Heart left ventricle (tissue), 16 donors: ENCODE results near the gene RHBDD2. TPM values are rescaled to one million over a fixed set of nuclear protein-coding genes. Genes with fewer than 3 reads are reported as not detected.
"Not testable (repeated sequence)": the region's sequence is repeated elsewhere in the genome, so short reads cannot be mapped to it uniquely, and the experiment has no call there.

Experiments
- ATAC-seq, 4 donors: fragments of 200-7000 bp; cut with Tn5 transposase; one replicate each; pipeline ENCODE4 v1.9.1; 2020 to 2022; ENCODE audit warnings: moderate library complexity in 4 of 4, mild to moderate bottlenecking in 3 of 4, moderate number of reproducible peaks in 1 of 4
- DNase-seq, 5 donors: peaks; one replicate each; pipeline ENCODE4 v3.0.0-alpha.2; 2020
- H3K27ac ChIP-seq, 12 donors: fragments of 200-600 bp; sonication (generic) in 4 of 12; one replicate each; pipeline versions ENCODE4 v1.5.0 to v1.8.0; 2016 to 2022; ENCODE audit warnings: mild to moderate bottlenecking in 2 of 12
- H3K27me3 ChIP-seq, 9 donors: fragments of 200-600 bp; sonication (generic) in 2 of 9; one replicate each; pipeline versions ENCODE4 v1.5.1 to v1.8.0; 2016 to 2022; ENCODE audit warnings: mild to moderate bottlenecking in 3 of 9
- H3K36me3 ChIP-seq, 9 donors: fragments of 200-600 bp; sonication (generic) in 2 of 9; one replicate each; pipeline versions ENCODE4 v1.5.0 to v1.8.0; 2018 to 2022; ENCODE audit warnings: mild to moderate bottlenecking in 2 of 9
- H3K4me1 ChIP-seq, 12 donors: fragments of 200-600 bp; sonication (generic) in 4 of 12; one replicate each; pipeline versions ENCODE4 v1.5.0 to v1.8.0; 2016 to 2022; ENCODE audit warnings: mild to moderate bottlenecking in 3 of 12
- H3K4me3 ChIP-seq, 12 donors: fragments of 200-600 bp; sonication (generic) in 4 of 12; one replicate each; pipeline versions ENCODE4 v1.5.0 to v1.8.0; 2017 to 2022; ENCODE audit warnings: mild to moderate bottlenecking in 9 of 12, moderate library complexity in 4 of 12
- H3K9me3 ChIP-seq, 12 donors: fragments of 200-600 bp; sonication (generic) in 4 of 12; one replicate each; pipeline versions ENCODE4 v1.5.0 to v1.8.0; 2016 to 2022; ENCODE audit warnings: mild to moderate bottlenecking in 1 of 12
- POLR2A ChIP-seq, 2 donors: fragments of 450-650 bp; IDR thresholded peaks; one replicate each; pipeline ENCODE4 v1.6.1; 2017; ENCODE audit warnings: antibody characterized with exemption in 2 of 2, mild to moderate bottlenecking in 2 of 2, moderate library complexity in 2 of 2
- WGBS, 4 donors: extraction: QIAGEN DNeasy Blood & Tissue Kit in 2 of 4; methylation state at CpG; one replicate each; pipeline versions ENCODE4 v1.1.5 to v1.1.7; 2013 to 2018; 5-methylcytosine and 5-hydroxymethylcytosine counted together
- intact Hi-C, 10 donors: fragments of 100-400 bp; cut with DNase I; formaldehyde crosslinking; loops; one replicate each; pipeline versions ENCODE4 v1.11.1 to v1.14.2; 2022
- polyA plus RNA-seq, 2 donors: library from polyadenylated mRNA; stranded (reverse); fragments of 200-250 nt; gene quantifications; one replicate each; pipeline ENCODE4 v1.2.3, GENCODE V29; 2013
- total RNA-seq, 9 donors: library from RNA; depleted of rRNA in 2 of 9; stranded (reverse); fragments of >200 nt in 2 of 9; fragmentation: NEBNext Ultra II Directional in 3 of 9; extraction: Animal tissue kit (Norgen Biotek cat#: 25700) in 3 of 9; gene quantifications; one replicate each; pipeline versions ENCODE4 v1.1.0 to v1.2.4, GENCODE V29; 2016 to 2023
- TF ChIP-seq, protein P1 (sequence below), 12 donors: fragments of 200-600 bp; sonication (generic) in 4 of 12; IDR thresholded peaks; one replicate each; pipeline versions ENCODE4 v1.5.0 to v1.8.0; 2018 to 2022; ENCODE audit warnings: antibody characterized with exemption in 12 of 12, mild to moderate bottlenecking in 5 of 12
- donor health status: ischemic (EF 13 %, LVEDD 7.1; RV severe dilation, severe dysfunction).
- donor health status: healthy with polysubstance abuse.
- donor health status: DM: no; HTN: yes; CAD: no.
- donor health status: DM: no; HTN: no; CAD: no.
- donor health status: ischemic (EF 25% LVEDD 6.9; RV normal size, moderate dysfunction).
- donor health status: ischemic (EF 25% LVEDD 5.7; RV mildly dilated, moderate dysfunction).
- donor health status: healthy.
- donor health status: DM: yes; HTN: yes; CAD: no.
- donor health status: ischemic (EF 35%, LVEDD 5.7; RV mildly dilated, moderate dysfunction).
- donor health status: nonischemic (EF 11% LVEDD 7.7; RV severe dilation, severe dysfunction).
- donor health status: DM: yes; HTN: yes; CAD: no.
- donor health status: PGD.
- donor health status: ischemic (EF 29% LVEDD 5.4; RV normal size, mild dysfunction).
- donor health status: nonischemic (EF 23%, LVEDD 6.1; RV moderate dilation, normal function).

Gene RHBDD2
- total and polyA plus RNA-seq, 11 donors: 23.6 to 44.1 (median 32.5) TPM

DNA sequence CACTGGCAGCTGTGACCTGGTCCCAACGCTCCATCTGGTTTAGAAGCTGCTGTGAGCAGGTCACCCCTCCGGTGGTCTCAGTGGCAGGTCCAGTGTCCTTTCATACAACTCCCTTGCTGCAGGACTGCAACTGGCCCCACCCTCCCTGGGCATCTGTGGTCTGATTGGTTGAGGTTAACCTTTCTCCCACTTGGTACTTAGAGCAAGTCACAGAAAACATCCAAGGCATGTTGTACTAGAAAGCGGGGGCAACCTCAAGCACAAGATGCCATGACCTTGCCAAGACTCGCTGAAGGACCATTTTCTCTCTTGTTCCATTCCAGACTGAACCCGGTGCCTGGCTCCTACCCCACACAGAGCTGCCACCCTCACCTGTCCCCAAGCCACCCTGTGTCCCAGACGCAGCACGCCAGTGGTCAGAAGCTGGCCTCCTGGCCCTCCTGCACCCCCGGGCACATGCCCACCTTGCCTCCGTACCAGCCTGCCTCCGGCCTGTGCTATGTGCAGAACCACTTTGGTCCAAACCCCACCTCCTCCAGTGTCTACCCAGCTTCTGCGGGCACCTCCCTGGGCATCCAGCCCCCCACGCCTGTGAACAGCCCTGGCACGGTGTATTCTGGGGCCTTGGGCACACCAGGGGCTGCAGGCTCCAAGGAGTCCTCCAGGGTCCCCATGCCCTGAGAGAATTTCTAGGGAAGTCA, 9.0 kb downstream of the RHBDD2 start:
- ATAC-seq: peak in 3 of 4 donors; percentile 5 to 15 (median 6)
- WGBS, 4 donors: 93 to 99% (median 93%) methylated on average over 12 to 13 of the region's 13 CpGs
- TF ChIP-seq POLR2A (IDR thresholded peaks at IDR 0.05): no peak
- TF ChIP-seq, protein P1, sequence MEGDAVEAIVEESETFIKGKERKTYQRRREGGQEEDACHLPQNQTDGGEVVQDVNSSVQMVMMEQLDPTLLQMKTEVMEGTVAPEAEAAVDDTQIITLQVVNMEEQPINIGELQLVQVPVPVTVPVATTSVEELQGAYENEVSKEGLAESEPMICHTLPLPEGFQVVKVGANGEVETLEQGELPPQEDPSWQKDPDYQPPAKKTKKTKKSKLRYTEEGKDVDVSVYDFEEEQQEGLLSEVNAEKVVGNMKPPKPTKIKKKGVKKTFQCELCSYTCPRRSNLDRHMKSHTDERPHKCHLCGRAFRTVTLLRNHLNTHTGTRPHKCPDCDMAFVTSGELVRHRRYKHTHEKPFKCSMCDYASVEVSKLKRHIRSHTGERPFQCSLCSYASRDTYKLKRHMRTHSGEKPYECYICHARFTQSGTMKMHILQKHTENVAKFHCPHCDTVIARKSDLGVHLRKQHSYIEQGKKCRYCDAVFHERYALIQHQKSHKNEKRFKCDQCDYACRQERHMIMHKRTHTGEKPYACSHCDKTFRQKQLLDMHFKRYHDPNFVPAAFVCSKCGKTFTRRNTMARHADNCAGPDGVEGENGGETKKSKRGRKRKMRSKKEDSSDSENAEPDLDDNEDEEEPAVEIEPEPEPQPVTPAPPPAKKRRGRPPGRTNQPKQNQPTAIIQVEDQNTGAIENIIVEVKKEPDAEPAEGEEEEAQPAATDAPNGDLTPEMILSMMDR (IDR thresholded peaks at IDR 0.05): no peak
- no peak for DNase-seq
- no peak overlapping the region for H3K4me3 ChIP-seq
- peaks cover 2 to 60% (median 51%) of the 10 kb centered on the region in 9 donors for H3K36me3 ChIP-seq
- intact Hi-C loops: no loop called here
- H3K27me3 ChIP-seq: no peaks in the 10 kb centered on the region
- no peaks in the 10 kb centered on the region for H3K9me3 ChIP-seq
- peak overlapping the region in 1 of 12 donors; percentile 51 for H3K27ac ChIP-seq
- peaks cover 0 to 6% (median 0%) of the 10 kb centered on the region in 12 donors for H3K4me1 ChIP-seq

DNA sequence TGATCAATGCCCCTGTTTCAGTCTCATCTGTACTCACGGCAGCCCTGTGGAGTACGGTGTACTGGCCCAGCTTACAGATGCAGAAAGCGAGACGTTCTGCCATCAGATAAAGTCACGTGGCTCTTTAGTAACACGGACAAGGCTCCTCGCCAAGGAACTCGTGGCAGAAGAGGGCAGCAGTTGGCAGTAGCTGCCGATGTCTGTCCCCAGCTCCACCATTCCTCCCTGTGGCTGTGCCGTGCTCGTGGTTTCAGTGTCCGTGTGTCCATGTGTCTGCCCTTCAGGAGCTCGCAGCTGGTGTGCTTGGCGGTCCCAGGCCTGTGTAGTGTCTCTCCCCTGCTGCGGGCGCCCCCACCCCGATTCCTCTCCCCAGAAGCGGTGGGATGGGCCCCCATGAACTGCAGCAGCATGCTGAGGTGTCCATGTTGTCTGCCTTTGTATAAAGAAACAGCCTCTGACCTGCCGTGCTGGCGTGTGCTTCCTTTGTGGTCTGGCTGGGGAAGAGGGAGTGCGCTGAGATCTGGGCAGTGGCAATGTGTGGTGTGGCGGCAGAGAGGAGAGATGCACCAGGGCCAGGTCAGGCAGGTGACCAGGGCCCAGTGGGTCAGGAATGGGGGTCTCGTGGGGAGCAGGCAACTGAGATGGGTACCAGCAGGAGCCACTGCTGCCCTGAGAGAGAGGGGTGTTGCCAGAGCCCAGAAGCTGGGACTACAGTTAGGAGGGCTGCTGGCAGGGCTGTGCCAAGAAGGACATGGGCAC, 9.8 kb downstream of the RHBDD2 start:
- peak overlapping the region in 3 of 12 donors; percentile 26 to 51 (median 39) for H3K27ac ChIP-seq
- no peak overlapping the region for H3K4me3 ChIP-seq
- H3K27me3 ChIP-seq: no peaks in the 10 kb centered on the region
- DNase-seq (peak in 3 of 5 donors; percentile 55 to 74 (median 59)), ATAC-seq (peak; percentile 49 to 67 (median 67))
- H3K36me3 ChIP-seq: peaks cover 2 to 52% (median 42%) of the 10 kb centered on the region in 9 donors
- 70 to 77% (median 75%) methylated on average over 23 of the region's 23 CpGs for WGBS, 4 donors
- TF ChIP-seq, protein P1 (IDR thresholded peaks at IDR 0.05): peak in 1 of 12 donors; percentile 7
- TF ChIP-seq POLR2A (IDR thresholded peaks at IDR 0.05): no peak
- no peaks in the 10 kb centered on the region for H3K9me3 ChIP-seq
- intact Hi-C loops: no loop called here
- peaks cover 0 to 6% (median 0%) of the 10 kb centered on the region in 12 donors for H3K4me1 ChIP-seq

DNA sequence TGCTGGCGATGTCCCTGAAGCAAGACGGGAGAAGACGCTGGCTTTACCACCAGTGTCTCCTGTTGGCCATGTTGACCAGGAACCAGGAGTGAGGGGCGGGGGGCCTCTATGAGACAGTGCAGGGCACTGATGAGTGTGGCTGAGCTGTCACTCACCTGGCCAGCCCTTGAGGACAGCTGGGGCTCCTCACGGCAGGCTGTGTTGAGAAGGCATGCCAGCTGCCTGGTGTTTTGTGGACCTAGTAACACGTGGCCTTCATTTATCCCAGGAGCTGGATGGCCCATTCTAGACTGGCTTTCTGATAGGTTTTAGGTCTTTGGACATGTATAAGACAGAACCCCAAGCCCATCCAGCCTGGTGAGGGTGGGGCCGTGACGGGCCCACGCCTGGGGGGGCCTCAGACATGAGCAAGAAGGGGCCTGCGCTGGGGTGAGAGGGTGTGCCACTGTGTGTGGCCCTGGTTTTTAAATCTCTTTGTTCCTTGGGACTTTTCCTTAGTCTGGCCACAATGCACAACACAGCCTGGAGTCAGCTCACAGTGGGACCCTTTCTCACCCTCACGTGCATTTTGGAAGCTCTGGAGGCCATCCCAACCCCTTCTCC, 10.5 kb downstream of the RHBDD2 start:
- no peak overlapping the region for H3K4me3 ChIP-seq
- ATAC-seq (no peak), DNase-seq (no peak)

DNA sequence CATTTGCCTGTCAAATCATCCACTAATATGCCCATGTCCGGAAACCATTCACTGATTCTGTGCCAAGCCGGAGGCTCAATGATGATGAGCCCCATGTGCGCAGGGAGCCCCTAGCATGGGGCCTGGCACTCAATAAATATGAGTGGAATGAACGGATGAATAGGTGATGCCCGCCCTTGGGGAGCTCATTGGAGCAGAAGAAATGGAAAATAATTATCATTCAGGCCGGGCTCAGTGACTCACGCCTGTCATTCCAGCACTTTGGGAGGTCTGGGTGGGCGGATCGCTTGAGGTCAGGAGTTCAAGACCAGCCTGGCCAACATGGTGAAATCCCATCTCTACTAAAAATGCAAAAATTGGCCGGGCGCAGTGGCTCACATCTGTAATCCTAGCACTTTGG, 11.0 kb downstream of the RHBDD2 start:
- no peak overlapping the region for H3K4me3 ChIP-seq
- intact Hi-C loops: no loop called here
- no peaks in the 10 kb centered on the region for H3K27me3 ChIP-seq
- H3K27ac ChIP-seq: no peak overlapping the region
- peaks cover 0 to 6% (median 0%) of the 10 kb centered on the region in 12 donors for H3K4me1 ChIP-seq
- peaks cover 0 to 40% (median 31%) of the 10 kb centered on the region in 9 donors for H3K36me3 ChIP-seq
- DNase-seq (no peak), ATAC-seq (no peak)
- 89 to 94% (median 91%) methylated on average over 11 of the region's 11 CpGs for WGBS, 4 donors
- H3K9me3 ChIP-seq: no peaks in the 10 kb centered on the region
- TF ChIP-seq, protein P1 (IDR thresholded peaks at IDR 0.05): no peak
- no peak for TF ChIP-seq POLR2A (IDR thresholded peaks at IDR 0.05)

More for the DNA sequence above, 10.5 kb downstream of the RHBDD2 start:
- H3K27me3 ChIP-seq: no peaks in the 10 kb centered on the region
- H3K9me3 ChIP-seq: no peaks in the 10 kb centered on the region
- 90 to 95% (median 92%) methylated on average over 11 of the region's 11 CpGs for WGBS, 4 donors
- no peak for TF ChIP-seq POLR2A (IDR thresholded peaks at IDR 0.05)
- H3K27ac ChIP-seq: peak overlapping the region in 1 of 12 donors; percentile 39
- H3K36me3 ChIP-seq: peaks cover 0 to 45% (median 36%) of the 10 kb centered on the region in 9 donors
- H3K4me1 ChIP-seq: peaks cover 0 to 6% (median 0%) of the 10 kb centered on the region in 12 donors
- intact Hi-C loops: no loop called here

DNA sequence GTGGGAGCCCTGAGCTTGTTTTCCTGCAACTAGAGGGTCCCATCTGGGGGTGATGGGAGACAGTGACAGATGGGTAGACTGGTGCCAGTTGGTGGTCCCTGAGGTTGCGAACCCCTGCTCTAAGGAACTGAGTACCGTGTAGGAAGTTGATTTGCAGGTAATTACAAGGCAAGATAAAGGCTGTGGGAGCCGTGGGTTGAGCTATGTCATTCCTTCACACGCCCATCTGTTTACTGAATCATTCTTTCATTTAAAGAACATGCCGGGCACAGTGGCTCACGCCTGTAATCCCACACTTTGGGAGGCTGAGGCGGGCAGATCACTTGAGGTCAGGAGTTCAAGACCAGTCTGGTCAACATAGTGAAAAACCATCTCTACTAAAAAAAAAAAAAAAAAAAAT, 12.4 kb downstream of the RHBDD2 start:
- intact Hi-C loops, H3K4me1 ChIP-seq, DNase-seq, ATAC-seq, H3K27me3 ChIP-seq, H3K9me3 ChIP-seq, H3K4me3 ChIP-seq, H3K27ac ChIP-seq: not testable (repeated sequence)
- 81 to 90% (median 86%) methylated on average over 7 of the region's 7 CpGs for WGBS, 4 donors
- peaks cover 0 to 26% (median 16%) of the 10 kb centered on the region in 9 donors for H3K36me3 ChIP-seq
